ENCODE data around the gene TSPOAP1.

GRCh38 chr17:58269557-58270291 is 58.9 kb downstream of the TSPOAP1 start:
- TF ChIP-seq, protein P1, sequence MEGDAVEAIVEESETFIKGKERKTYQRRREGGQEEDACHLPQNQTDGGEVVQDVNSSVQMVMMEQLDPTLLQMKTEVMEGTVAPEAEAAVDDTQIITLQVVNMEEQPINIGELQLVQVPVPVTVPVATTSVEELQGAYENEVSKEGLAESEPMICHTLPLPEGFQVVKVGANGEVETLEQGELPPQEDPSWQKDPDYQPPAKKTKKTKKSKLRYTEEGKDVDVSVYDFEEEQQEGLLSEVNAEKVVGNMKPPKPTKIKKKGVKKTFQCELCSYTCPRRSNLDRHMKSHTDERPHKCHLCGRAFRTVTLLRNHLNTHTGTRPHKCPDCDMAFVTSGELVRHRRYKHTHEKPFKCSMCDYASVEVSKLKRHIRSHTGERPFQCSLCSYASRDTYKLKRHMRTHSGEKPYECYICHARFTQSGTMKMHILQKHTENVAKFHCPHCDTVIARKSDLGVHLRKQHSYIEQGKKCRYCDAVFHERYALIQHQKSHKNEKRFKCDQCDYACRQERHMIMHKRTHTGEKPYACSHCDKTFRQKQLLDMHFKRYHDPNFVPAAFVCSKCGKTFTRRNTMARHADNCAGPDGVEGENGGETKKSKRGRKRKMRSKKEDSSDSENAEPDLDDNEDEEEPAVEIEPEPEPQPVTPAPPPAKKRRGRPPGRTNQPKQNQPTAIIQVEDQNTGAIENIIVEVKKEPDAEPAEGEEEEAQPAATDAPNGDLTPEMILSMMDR (IDR thresholded peaks at IDR 0.05), result no peak
- TF ChIP-seq POLR2A (IDR thresholded peaks at IDR 0.05) (no peak), POLR2AphosphoS5 (IDR thresholded peaks at IDR 0.05; ENCODE audit: insufficient read depth in 1 of 2, low read depth in 1 of 2) (no peak)
